ENCODE data around the gene IFT57. TPM values are rescaled to one million over a fixed set of nuclear protein-coding genes. Genes with fewer than 3 reads are reported as not detected.

IFT57 gene
- total RNA-seq, 1 donor from 2014 or later, result 24.9 TPM

GRCh38 chr3:108124337-108125152 lies 97.7 kb downstream of the IFT57 start:
- peak; percentile 89 for ATAC-seq

GRCh38 chr3:108123326-108123725 lies 98.9 kb downstream of the IFT57 start:
- ATAC-seq, result no peak

DNA sequence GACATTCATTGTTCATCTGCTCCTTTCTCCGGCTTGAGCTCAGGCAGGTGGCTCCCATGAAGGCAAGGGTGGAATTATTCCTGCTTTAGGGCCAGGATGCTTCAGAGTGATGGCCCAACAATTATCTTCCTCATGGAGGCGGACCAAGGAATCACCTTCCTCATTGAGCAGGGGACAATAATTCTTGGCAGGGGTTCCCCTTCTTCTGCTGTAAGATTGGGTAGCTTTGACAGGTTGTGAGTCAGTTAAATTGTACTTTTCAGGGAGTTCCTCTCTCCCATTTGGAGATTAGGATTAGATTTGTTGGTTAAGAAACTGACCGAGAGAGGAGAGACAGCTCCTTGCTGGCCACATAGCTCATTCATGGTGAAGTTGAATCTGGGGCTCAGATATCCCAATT lies 99.9 kb downstream of the IFT57 start:
- no peak for ATAC-seq

DNA sequence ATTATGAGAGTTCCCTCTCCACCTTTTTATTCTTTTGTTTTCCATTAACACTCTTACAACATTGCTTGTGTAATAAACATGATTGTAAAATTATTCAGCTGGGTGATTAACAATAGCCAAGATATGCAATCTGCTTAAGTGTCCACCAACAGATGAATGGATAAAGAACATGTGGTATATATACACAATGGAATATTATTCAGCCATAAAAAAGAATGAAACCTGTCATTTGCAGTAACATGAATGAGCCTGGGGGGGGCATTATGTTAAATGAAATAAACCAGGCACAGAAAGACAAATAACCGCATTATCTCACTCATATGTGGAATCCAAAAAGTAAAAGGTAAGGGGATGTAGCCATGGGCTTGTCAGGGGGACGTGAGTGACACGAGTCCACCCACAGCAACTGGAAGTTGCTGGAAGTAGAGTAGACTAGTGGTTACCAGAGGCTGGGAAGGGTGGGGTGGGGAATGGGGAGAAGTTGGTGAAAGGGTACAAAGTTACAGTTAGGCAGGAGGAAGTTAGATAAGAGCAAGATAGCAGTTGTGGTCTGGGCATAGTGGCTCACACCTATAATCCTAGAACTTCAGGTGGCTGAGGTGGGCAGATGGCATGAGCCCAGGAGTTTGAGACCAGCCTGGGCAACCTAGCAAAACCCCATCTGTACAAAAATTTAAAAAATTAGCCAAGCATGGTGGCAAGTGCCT lies 102.7 kb downstream of the IFT57 start:
- ATAC-seq, result no peak

DNA sequence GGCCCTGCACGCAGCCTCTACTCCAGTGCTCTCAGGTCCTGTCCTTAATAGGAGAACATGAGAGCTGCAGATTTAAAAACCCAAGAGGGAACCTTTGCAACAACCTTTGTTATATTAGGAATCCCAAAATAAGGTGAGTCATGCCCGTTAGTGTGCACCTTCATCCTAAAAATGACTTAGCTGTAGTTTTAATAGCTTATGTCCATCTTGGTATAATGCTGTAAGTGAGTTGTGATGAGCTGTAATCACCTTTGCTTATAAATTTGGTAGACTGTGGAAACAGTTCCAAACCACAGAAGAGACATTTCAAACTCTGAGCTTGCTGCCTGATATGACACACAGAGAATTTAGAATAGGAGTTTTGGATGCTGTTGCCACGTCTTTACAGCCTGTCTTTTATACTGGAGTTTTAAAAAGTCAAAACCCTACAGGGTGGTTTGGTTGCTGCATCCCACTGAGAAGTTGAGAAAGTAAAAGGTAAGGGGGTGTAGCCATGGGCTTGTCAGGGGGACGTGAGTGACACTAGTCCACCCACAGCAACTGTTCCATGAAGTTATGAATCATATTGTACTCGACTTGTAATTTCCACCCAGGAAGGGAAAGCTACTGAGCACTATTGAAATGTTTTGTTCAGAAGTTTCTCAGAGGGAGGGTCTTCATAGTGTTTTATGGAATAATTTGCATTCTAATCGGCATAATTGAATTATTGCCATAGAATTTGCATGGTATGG lies 104.0 kb downstream of the IFT57 start:
- ATAC-seq, result no peak

- ATAC-seq, result peak; percentile 54
Observed at GRCh38 chr3:108117241-108117775, 104.9 kb downstream of the IFT57 start.

DNA sequence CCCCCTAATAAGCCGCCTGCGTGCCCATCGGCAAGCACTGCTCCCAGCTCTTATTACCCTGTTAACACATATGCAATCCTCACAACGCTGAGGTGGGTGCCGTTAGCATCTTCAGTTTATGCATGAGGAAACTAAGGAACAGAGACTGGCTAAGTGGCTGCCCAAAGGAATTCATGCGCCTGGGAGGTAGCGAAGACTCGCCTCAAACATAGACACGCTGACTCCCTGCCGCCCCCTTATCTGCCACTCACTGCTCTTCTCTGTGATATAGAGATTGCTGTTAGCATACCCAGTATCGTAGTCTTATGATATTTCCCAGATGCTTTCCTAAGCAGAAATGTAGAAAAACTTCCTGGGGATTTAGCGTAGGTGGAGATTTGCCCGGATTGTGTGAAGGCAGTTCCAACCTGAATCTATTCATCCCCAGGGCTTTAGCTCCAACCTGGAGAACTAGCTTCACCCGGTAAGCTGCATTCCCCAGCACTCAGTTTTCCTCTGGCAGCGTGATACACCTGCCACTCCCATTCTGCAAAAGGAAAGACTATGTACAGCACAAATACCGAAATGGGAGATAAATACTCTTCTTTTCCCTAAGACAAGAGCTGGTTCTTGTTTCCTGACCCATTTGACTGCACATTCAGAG lies 107.7 kb downstream of the IFT57 start:
- peak; percentile 99 for ATAC-seq

- no peak for ATAC-seq
Observed at GRCh38 chr3:108113975-108114374, 108.2 kb downstream of the IFT57 start.

- no peak for ATAC-seq
Observed at GRCh38 chr3:108110934-108111333, 111.3 kb downstream of the IFT57 start.

Other genes starting within 250 kb of the IFT57 start
- 95.3 TPM for gene CD47, start 131.4 kb downstream of the IFT57 start, total RNA-seq
- gene HHLA2, start 74.1 kb upstream of the IFT57 start, total RNA-seq, result not detected